Stomach (tissue), 9 donors: Measurements from ENCODE around the gene SNCA. TPM values are rescaled to one million over a fixed set of nuclear protein-coding genes. Genes with fewer than 3 reads are reported as not detected.
A peak's percentile ranks its signal among the peaks of the same experiment; 100 is the strongest.

Experiments used
- DNase-seq, 2 donors: peaks; one replicate each; pipeline versions ENCODE4 v3.0.0 to v3.0.0-alpha.2; 2013 to 2019
- H3K27ac ChIP-seq, 5 donors: fragments of 200-600 bp in 4 of 5; sonication (generic) in 4 of 5; one replicate each; pipeline ENCODE4 v1.5.1; 2013 to 2019; ENCODE audit warnings: mild to moderate bottlenecking in 1 of 5, moderate library complexity in 1 of 5
- H3K27me3 ChIP-seq, 3 donors: fragments of 200-600 bp; sonication (generic); one replicate each; pipeline ENCODE4 v1.5.1; 2017 to 2019; ENCODE audit warnings: mixed run types in 1 of 3
- H3K36me3 ChIP-seq, 4 donors: fragments of 200-600 bp; sonication (generic); 1 replicate in 3 of 4; 2 replicates in 1 of 4; pipeline ENCODE4 v1.5.1; 2016 to 2019
- H3K4me1 ChIP-seq, 4 donors: fragments of 200-600 bp; sonication (generic); one replicate each; pipeline ENCODE4 v1.5.1; 2016 to 2019
- H3K4me3 ChIP-seq, 4 donors: fragments of 200-600 bp; sonication (generic) in 3 of 4; one replicate each; pipeline ENCODE4 v1.5.1; 2016 to 2019; ENCODE audit warnings: mild to moderate bottlenecking in 1 of 4
- H3K9me3 ChIP-seq, 4 donors: fragments of 200-600 bp; sonication (generic); one replicate each; pipeline ENCODE4 v1.5.1; 2016 to 2019
- EP300 ChIP-seq: sonication (generic); formaldehyde crosslinking; IDR thresholded peaks from one replicate; pipeline ENCODE4 v1.6.1; 2017; ENCODE audit warnings: antibody characterized with exemption
- POLR2A ChIP-seq, 4 donors: fragments of 450-650 bp; IDR thresholded peaks; one replicate each; pipeline ENCODE4 v1.6.1; 2016; ENCODE audit warnings: antibody characterized with exemption in 4 of 4, control low read depth in 2 of 4, mild to moderate bottlenecking in 1 of 4, moderate library complexity in 1 of 4
- POLR2AphosphoS5 ChIP-seq, 3 donors: sonication (generic); formaldehyde crosslinking; IDR thresholded peaks; one replicate each; pipeline ENCODE4 v1.6.1; 2016; ENCODE audit warnings: antibody characterized with exemption in 3 of 3
- WGBS, 5 donors: extraction: QIAGEN DNeasy Blood & Tissue Kit in 3 of 5; methylation state at CpG; one replicate each; pipeline versions ENCODE4 v1.1.5 to v1.1.7; 2013 to 2018; 5-methylcytosine and 5-hydroxymethylcytosine counted together
- intact Hi-C: fragments of 100-400 bp; cut with DNase I; formaldehyde crosslinking; loops from one replicate; pipeline ENCODE4 v1.15.1; 2023; ENCODE audit warnings: low total_unique reads
- polyA plus RNA-seq, 3 donors: library from polyadenylated mRNA; stranded (reverse); fragments of 200-250 nt; gene quantifications; one replicate each; pipeline ENCODE4 v1.2.3, GENCODE V29; 2013
- total RNA-seq, 5 donors: library from RNA; depleted of rRNA; stranded (reverse); fragments of >200 nt; gene quantifications; one replicate each; pipeline versions ENCODE4 v1.1.0 to v1.2.3, GENCODE V29; 2014 to 2016
- TF ChIP-seq, protein P1 (sequence below), 7 experiments: fragments of 450-650 bp in 4 of 7; fragments of 200-600 bp in 3 of 7; sonication (generic) in 3 of 7; IDR thresholded peaks; one replicate each; pipeline ENCODE4 v1.5.1; 2016 to 2019; ENCODE audit warnings: antibody characterized with exemption in 7 of 7, control low read depth in 2 of 7, mild to moderate bottlenecking in 1 of 7
- donor health status: healthy with polysubstance abuse.
- donor health status: Bipolar disorder and iron deficiency.
- donor health status: healthy.

The SNCA gene
- total and polyA plus RNA-seq, 8 donors, result 0.58 to 152 (median 5.8) TPM; not detected in 2

DNA sequence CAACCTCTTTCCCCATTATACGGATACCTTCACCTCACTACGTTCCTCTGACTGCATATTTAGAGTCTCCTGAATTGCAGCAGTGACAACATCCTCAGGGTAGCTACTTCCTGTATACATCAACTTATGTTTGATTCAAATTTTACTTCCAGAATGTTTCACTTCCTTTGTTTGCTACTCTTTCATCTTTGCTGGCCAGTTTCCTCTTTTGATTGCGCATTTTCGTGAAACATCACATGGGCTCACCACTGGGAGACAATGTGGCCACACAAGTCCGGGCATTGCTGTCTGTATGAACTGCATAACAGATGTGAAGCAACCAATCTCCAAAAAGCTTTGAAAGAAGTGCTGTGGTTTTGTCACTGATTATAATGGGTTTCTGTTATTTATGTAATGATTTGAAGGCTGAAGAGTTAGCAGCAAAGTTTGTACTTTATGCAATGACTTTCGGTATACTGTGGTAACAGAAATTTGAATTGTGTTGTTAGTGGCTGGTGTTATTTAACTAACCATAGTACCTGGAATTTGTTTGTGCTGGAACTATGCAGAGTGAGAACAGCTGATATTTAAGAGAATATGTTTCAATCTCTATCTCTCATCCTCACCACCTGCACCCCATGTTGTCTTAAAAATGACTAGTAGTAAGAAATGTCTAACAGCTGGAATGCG, 7.4 kb downstream of the SNCA start:
- no peaks in the 10 kb centered on the region for H3K27me3 ChIP-seq
- H3K9me3 ChIP-seq, result no peaks in the 10 kb centered on the region
- WGBS, 5 donors, result 57 to 63% (median 59%) methylated on average over 7 of the region's 7 CpGs
- intact Hi-C loops, result no loop called here
- no peak for TF ChIP-seq EP300
- no peak for TF ChIP-seq POLR2A (IDR thresholded peaks at IDR 0.05)
- TF ChIP-seq, protein P1, sequence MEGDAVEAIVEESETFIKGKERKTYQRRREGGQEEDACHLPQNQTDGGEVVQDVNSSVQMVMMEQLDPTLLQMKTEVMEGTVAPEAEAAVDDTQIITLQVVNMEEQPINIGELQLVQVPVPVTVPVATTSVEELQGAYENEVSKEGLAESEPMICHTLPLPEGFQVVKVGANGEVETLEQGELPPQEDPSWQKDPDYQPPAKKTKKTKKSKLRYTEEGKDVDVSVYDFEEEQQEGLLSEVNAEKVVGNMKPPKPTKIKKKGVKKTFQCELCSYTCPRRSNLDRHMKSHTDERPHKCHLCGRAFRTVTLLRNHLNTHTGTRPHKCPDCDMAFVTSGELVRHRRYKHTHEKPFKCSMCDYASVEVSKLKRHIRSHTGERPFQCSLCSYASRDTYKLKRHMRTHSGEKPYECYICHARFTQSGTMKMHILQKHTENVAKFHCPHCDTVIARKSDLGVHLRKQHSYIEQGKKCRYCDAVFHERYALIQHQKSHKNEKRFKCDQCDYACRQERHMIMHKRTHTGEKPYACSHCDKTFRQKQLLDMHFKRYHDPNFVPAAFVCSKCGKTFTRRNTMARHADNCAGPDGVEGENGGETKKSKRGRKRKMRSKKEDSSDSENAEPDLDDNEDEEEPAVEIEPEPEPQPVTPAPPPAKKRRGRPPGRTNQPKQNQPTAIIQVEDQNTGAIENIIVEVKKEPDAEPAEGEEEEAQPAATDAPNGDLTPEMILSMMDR (IDR thresholded peaks at IDR 0.05), result no peak
- TF ChIP-seq POLR2AphosphoS5 (IDR thresholded peaks at IDR 0.05), result no peak
- no peak overlapping the region for H3K4me3 ChIP-seq
- no peaks in the 10 kb centered on the region for H3K36me3 ChIP-seq
- peak in 1 of 2 donors; percentile 61 for DNase-seq
- H3K4me1 ChIP-seq, result no peaks in the 10 kb centered on the region
- H3K27ac ChIP-seq, result peak overlapping the region in 1 of 5 donors; percentile 7

DNA sequence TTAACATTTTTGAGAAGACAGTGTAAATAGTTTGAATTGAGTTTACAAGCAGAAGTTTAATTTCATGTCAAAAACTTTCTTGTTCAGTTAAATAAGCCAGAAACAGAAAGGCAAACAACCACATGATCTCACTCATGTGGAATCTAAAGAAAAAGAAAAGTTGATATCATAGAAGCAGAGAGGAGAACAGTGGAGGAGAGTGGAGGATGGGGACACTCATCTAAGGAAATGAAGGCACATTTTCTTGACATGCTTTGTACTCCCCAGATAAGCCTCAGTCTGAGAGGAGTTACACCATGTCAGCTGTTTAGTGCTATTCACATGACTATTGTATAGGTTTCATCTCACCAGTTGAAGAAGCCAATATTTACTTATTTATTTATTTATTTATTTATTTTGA, 13.5 kb downstream of the SNCA start:
- no peak for TF ChIP-seq POLR2AphosphoS5 (IDR thresholded peaks at IDR 0.05)
- TF ChIP-seq POLR2A (IDR thresholded peaks at IDR 0.05), result no peak
- TF ChIP-seq, protein P1 (IDR thresholded peaks at IDR 0.05), result no peak
- no peak for TF ChIP-seq EP300
- H3K36me3 ChIP-seq, result no peaks in the 10 kb centered on the region

GRCh38 chr4:89821612-89822011, 15.3 kb downstream of the SNCA start:
- 41 to 92% (median 82%) methylated on average over 1 of the region's 1 CpG for WGBS, 5 donors
- DNase-seq, result no peak
- Histone ChIP-seq H3K27me3 (no peaks in the 10 kb centered on the region), H3K27ac (no peak overlapping the region), H3K36me3 (no peaks in the 10 kb centered on the region), H3K4me1 (no peaks in the 10 kb centered on the region), H3K9me3 (no peaks in the 10 kb centered on the region), H3K4me3 (no peak overlapping the region)
- intact Hi-C loops, result no loop called here
- no peak for TF ChIP-seq EP300
- no peak for TF ChIP-seq POLR2AphosphoS5 (IDR thresholded peaks at IDR 0.05)
- no peak for TF ChIP-seq POLR2A (IDR thresholded peaks at IDR 0.05)
- TF ChIP-seq, protein P1 (IDR thresholded peaks at IDR 0.05), result no peak

More for the DNA sequence above, 13.5 kb downstream of the SNCA start:
- Histone ChIP-seq H3K4me3 (no peak overlapping the region), H3K27ac (no peak overlapping the region), H3K27me3 (no peaks in the 10 kb centered on the region), H3K4me1 (no peaks in the 10 kb centered on the region), H3K9me3 (no peaks in the 10 kb centered on the region)
- peak in 1 of 2 donors; percentile 30 for DNase-seq
- intact Hi-C loops, result no loop called here

GRCh38 chr4:89820010-89820409, 17.0 kb downstream of the SNCA start:
- no peak for DNase-seq
- no peaks in the 10 kb centered on the region for H3K4me1 ChIP-seq
- 70 to 96% (median 88%) methylated on average over 3 of the region's 3 CpGs for WGBS, 5 donors
- intact Hi-C loops, result no loop called here
- no peaks in the 10 kb centered on the region for H3K36me3 ChIP-seq
- H3K9me3 ChIP-seq, result no peaks in the 10 kb centered on the region
- H3K27me3 ChIP-seq, result no peaks in the 10 kb centered on the region
- H3K27ac ChIP-seq, result no peak overlapping the region
- H3K4me3 ChIP-seq, result no peak overlapping the region
- TF ChIP-seq POLR2A (IDR thresholded peaks at IDR 0.05) (no peak), EP300 (no peak), POLR2AphosphoS5 (IDR thresholded peaks at IDR 0.05) (no peak)
- TF ChIP-seq, protein P1 (IDR thresholded peaks at IDR 0.05), result no peak
